Measurements from ENCODE around the gene KCNMA1.

Gene KCNMA1

GRCh38 chr10:77533887-77534278 lies 103.7 kb downstream of the KCNMA1 start:
- H3K4me3 ChIP-seq (IDR thresholded peaks at IDR 0.05; ENCODE audit: insufficient read depth, low read depth, low read length): no peak overlapping the region
- H3K79me2 ChIP-seq (ENCODE audit: insufficient read depth, low read depth): no peaks in the 10 kb centered on the region
- H4K20me1 ChIP-seq (ENCODE audit: insufficient read depth): no peaks in the 10 kb centered on the region
- TF ChIP-seq CTCF (conservative IDR thresholded peaks at IDR 0.05; ENCODE audit: low read depth, low read length): no peak
- H3K36me3 ChIP-seq (ENCODE audit: insufficient read depth): no peaks in the 10 kb centered on the region
- no peaks in the 10 kb centered on the region for H3K27me3 ChIP-seq (ENCODE audit: insufficient read depth, low read depth)
- H3K4me2 ChIP-seq: no peak overlapping the region
- no peak overlapping the region for H3K9ac ChIP-seq
- H3K27ac ChIP-seq: no peak overlapping the region
- no peaks in the 10 kb centered on the region for H3K4me1 ChIP-seq (ENCODE audit: low read depth, poor library complexity, severe bottlenecking)
- H2AFZ ChIP-seq (ENCODE audit: low read depth): no peak overlapping the region

GRCh38 chr10:77533146-77533886 lies 104.3 kb downstream of the KCNMA1 start:
- H3K9ac ChIP-seq: no peak overlapping the region
- no peaks in the 10 kb centered on the region for H3K4me1 ChIP-seq (ENCODE audit: low read depth, poor library complexity, severe bottlenecking)
- H4K20me1 ChIP-seq (ENCODE audit: insufficient read depth): no peaks in the 10 kb centered on the region
- H3K36me3 ChIP-seq (ENCODE audit: insufficient read depth): no peaks in the 10 kb centered on the region
- no peak for TF ChIP-seq CTCF (conservative IDR thresholded peaks at IDR 0.05; ENCODE audit: low read depth, low read length)
- no peaks in the 10 kb centered on the region for H3K27me3 ChIP-seq (ENCODE audit: insufficient read depth, low read depth)
- no peaks in the 10 kb centered on the region for H3K79me2 ChIP-seq (ENCODE audit: insufficient read depth, low read depth)
- no peak overlapping the region for H3K4me2 ChIP-seq
- no peak overlapping the region for H3K27ac ChIP-seq
- no peak overlapping the region for H2AFZ ChIP-seq (ENCODE audit: low read depth)
- H3K4me3 ChIP-seq (IDR thresholded peaks at IDR 0.05; ENCODE audit: insufficient read depth, low read depth, low read length): no peak overlapping the region

GRCh38 chr10:77532068-77532467 lies 105.5 kb downstream of the KCNMA1 start:
- H3K79me2 ChIP-seq (ENCODE audit: insufficient read depth, low read depth): no peaks in the 10 kb centered on the region
- H3K9ac ChIP-seq: no peak overlapping the region
- no peaks in the 10 kb centered on the region for H3K27me3 ChIP-seq (ENCODE audit: insufficient read depth, low read depth)
- H3K36me3 ChIP-seq (ENCODE audit: insufficient read depth): no peaks in the 10 kb centered on the region
- no peak overlapping the region for H3K4me3 ChIP-seq (IDR thresholded peaks at IDR 0.05; ENCODE audit: insufficient read depth, low read depth, low read length)
- no peaks in the 10 kb centered on the region for H4K20me1 ChIP-seq (ENCODE audit: insufficient read depth)
- H3K27ac ChIP-seq: no peak overlapping the region
- H3K4me2 ChIP-seq: no peak overlapping the region
- H3K4me1 ChIP-seq (ENCODE audit: low read depth, poor library complexity, severe bottlenecking): no peaks in the 10 kb centered on the region
- no peak for TF ChIP-seq CTCF (conservative IDR thresholded peaks at IDR 0.05; ENCODE audit: low read depth, low read length)
- no peak overlapping the region for H2AFZ ChIP-seq (ENCODE audit: low read depth)

GRCh38 chr10:77531441-77532001 lies 106.1 kb downstream of the KCNMA1 start:
- no peak overlapping the region for H3K4me2 ChIP-seq
- H3K9ac ChIP-seq: no peak overlapping the region

More at GRCh38 chr10:77531441-77532001, 106.1 kb downstream of the KCNMA1 start:
- no peak overlapping the region for H3K27ac ChIP-seq
- no peaks in the 10 kb centered on the region for H4K20me1 ChIP-seq (ENCODE audit: insufficient read depth)
- no peaks in the 10 kb centered on the region for H3K36me3 ChIP-seq (ENCODE audit: insufficient read depth)
- TF ChIP-seq CTCF (conservative IDR thresholded peaks at IDR 0.05; ENCODE audit: low read depth, low read length): no peak
- no peak overlapping the region for H2AFZ ChIP-seq (ENCODE audit: low read depth)
- H3K27me3 ChIP-seq (ENCODE audit: insufficient read depth, low read depth): no peaks in the 10 kb centered on the region
- no peaks in the 10 kb centered on the region for H3K79me2 ChIP-seq (ENCODE audit: insufficient read depth, low read depth)
- H3K4me1 ChIP-seq (ENCODE audit: low read depth, poor library complexity, severe bottlenecking): no peaks in the 10 kb centered on the region
- no peak overlapping the region for H3K4me3 ChIP-seq (IDR thresholded peaks at IDR 0.05; ENCODE audit: insufficient read depth, low read depth, low read length)

Measured in KMS-11 (cell line).